GM12878 (cell line): ENCODE measurements around the gene SNX8. TPM values are rescaled to one million over a fixed set of nuclear protein-coding genes. Genes with fewer than 3 reads are reported as not detected.
"Not testable (repeated sequence)": the region's sequence is repeated elsewhere in the genome, so short reads cannot be mapped to it uniquely, and the experiment has no call there.

Experiments used
- ATAC-seq: fragments of 200-7000 bp; cut with Tn5 transposase; 3 replicates; pipeline ENCODE4 v1.9.1; 2020; ENCODE audit warnings: mild to moderate bottlenecking, moderate library complexity
- BruUV-seq: library from RNA; stranded (reverse); fragments of 400-500 nt; replicated peaks from 2 replicates; lab custom pipeline; 2021; lab: Mats Ljungman, UMichigan
- CTCF ChIA-PET: fragments of 300-600 bp; sonication (Branson Sonifier 250); formaldehyde crosslinking; extraction: SDS; loops from one replicate; lab custom pipeline; 2021; ENCODE audit warnings: inconsistent platforms; lab: Yijun Ruan, JAX
- POLR2A ChIA-PET: fragments of 350-600 bp; formaldehyde crosslinking; extraction: SDS; loops from one replicate; lab custom pipeline; 2021; ENCODE audit warnings: inconsistent platforms; lab: Charles Lee
- RAD21 ChIA-PET: fragments of 300-600 bp; sonication (Branson Sonifier 250); formaldehyde crosslinking; loops from one replicate; lab custom pipeline; 2023; ENCODE audit warnings: antibody characterized with exemption; ENCODE audit not compliant: unreplicated experiment; lab: Charles Lee
- SMC1A ChIA-PET: fragments of 300-600 bp; sonication (Branson Sonifier 250); formaldehyde crosslinking; loops from one replicate; lab custom pipeline; 2023; ENCODE audit not compliant: unreplicated experiment, uncharacterized antibody; lab: Charles Lee
- DNase-seq: peaks from one replicate; pipeline ENCODE4 v3.0.0-alpha.2; 2011; ENCODE audit warnings: low read depth, low spot score
- FAIRE-seq: peaks from 3 replicates; lab custom pipeline; 2011; peaks lifted over from hg19 to GRCh38; lab: Jason Lieb, UNC
- H2AFZ ChIP-seq: 2 replicates; pipeline ENCODE4 v1.6.0; 2011; ENCODE audit warnings: low read depth, low read length, control low read depth; ENCODE audit not compliant: control insufficient read depth
- H3K27ac ChIP-seq: 2 replicates; pipeline ENCODE4 v1.5.1; 2011; ENCODE audit warnings: control low read depth; ENCODE audit not compliant: control insufficient read depth, insufficient read depth
- H3K27me3 ChIP-seq, 2 experiments: replicated peaks in 1 of 2; 2 replicates each; pipeline versions ENCODE4 v1.6.0 to v1.6.1; 2011; ENCODE audit warnings: low read length in 1 of 2; ENCODE audit not compliant: control insufficient read depth in 2 of 2, insufficient read depth in 2 of 2
- H3K36me3 ChIP-seq, 2 experiments: 2 replicates each; pipeline ENCODE4 v1.5.1; 2011; ENCODE audit warnings: low read length in 1 of 2; ENCODE audit not compliant: control insufficient read depth in 2 of 2, insufficient read depth in 2 of 2
- H3K4me1 ChIP-seq: 2 replicates; pipeline ENCODE4 v1.6.1; 2011; ENCODE audit warnings: mild to moderate bottlenecking, low read length, moderate library complexity, mixed read lengths; ENCODE audit not compliant: control insufficient read depth, insufficient read depth
- H3K4me2 ChIP-seq: 2 replicates; pipeline ENCODE4 v1.6.0; 2011; ENCODE audit warnings: control low read depth; ENCODE audit not compliant: control insufficient read depth, insufficient read depth
- H3K4me3 ChIP-seq: fragments of 200-600 bp; sonication (generic); 2 replicates; pipeline ENCODE4 v1.5.1; 2016
- H3K79me2 ChIP-seq: 2 replicates; pipeline ENCODE4 v1.6.0; 2011; ENCODE audit warnings: low read length; ENCODE audit not compliant: control insufficient read depth, insufficient read depth
- H3K9ac ChIP-seq: 2 replicates; pipeline ENCODE4 v1.8.0; 2011; ENCODE audit warnings: low read length, control low read depth, mixed read lengths; ENCODE audit not compliant: control insufficient read depth, insufficient read depth
- H3K9me3 ChIP-seq: replicated peaks from 3 replicates; pipeline ENCODE4 v1.5.1; 2011; ENCODE audit warnings: mild to moderate bottlenecking, low read length; ENCODE audit not compliant: control insufficient read depth, insufficient read depth
- H4K20me1 ChIP-seq: 2 replicates; pipeline ENCODE4 v1.6.0; 2011; ENCODE audit not compliant: control insufficient read depth, insufficient read depth
- CEBPZ ChIP-seq: fragments of 150-350 bp; IDR thresholded peaks from 2 replicates; pipeline ENCODE4 v1.6.1; 2016; ENCODE audit warnings: low read depth, low read length
- CHD1 ChIP-seq: IDR thresholded peaks from 2 replicates; pipeline ENCODE4 v1.6.1; 2012; ENCODE audit warnings: low read depth, low read length, improper control_type of control experiment
- DPF2 ChIP-seq: fragments of 450-650 bp; IDR thresholded peaks from 2 replicates; pipeline ENCODE4 v1.6.1; 2017; ENCODE audit warnings: mild to moderate bottlenecking
- IKZF1 ChIP-seq: fragments of 450-650 bp; conservative IDR thresholded peaks from 2 replicates; pipeline ENCODE4 v1.6.1; 2017; ENCODE audit warnings: antibody characterized with exemption, mild to moderate bottlenecking
- NFYA ChIP-seq: IDR thresholded peaks from 2 replicates; pipeline ENCODE4 v1.6.1; 2011; ENCODE audit warnings: low read depth, mild to moderate bottlenecking, low read length, improper control_type of control experiment, borderline replicate concordance
- RAD21 ChIP-seq: IDR thresholded peaks from 2 replicates; pipeline ENCODE4 v1.6.1; 2011; ENCODE audit warnings: mild to moderate bottlenecking, low read depth, low read length, moderate library complexity; ENCODE audit not compliant: insufficient read depth
- RAD51 ChIP-seq: fragments of 450-650 bp; IDR thresholded peaks from 2 replicates; pipeline ENCODE4 v1.6.1; 2016; ENCODE audit warnings: moderate library complexity, mild to moderate bottlenecking, inconsistent platforms
- SIN3A ChIP-seq: IDR thresholded peaks from 2 replicates; pipeline ENCODE4 v1.6.1; 2012; ENCODE audit warnings: low read depth, low read length, improper control_type of control experiment
- TCF12 ChIP-seq: IDR thresholded peaks from 2 replicates; pipeline ENCODE4 v1.6.1; 2011; ENCODE audit warnings: low read depth, mild to moderate bottlenecking, low read length
- ZNF622 ChIP-seq: fragments of 450-650 bp; IDR thresholded peaks from 2 replicates; pipeline ENCODE4 v1.6.1; 2017; ENCODE audit warnings: mild to moderate bottlenecking, inconsistent platforms
- WGBS: methylation state at CpG from one replicate; pipeline ENCODE4 v1.1.6; 2016; ENCODE audit warnings: low lambda C conversion rate; ENCODE audit not compliant: insufficient replicate concordance, insufficient coverage; ENCODE audit errors: missing lambda C conversion rate; 5-methylcytosine and 5-hydroxymethylcytosine counted together
- in situ Hi-C: fragments of 300-500 bp; cut with MboI; formaldehyde crosslinking; loops from 9 replicates; pipeline ENCODE4 v1.14.3; 2018; ENCODE audit warnings: mixed read lengths
- intact Hi-C: fragments of 100-400 bp; cut with micrococcal nuclease; formaldehyde crosslinking; loops from one replicate; pipeline ENCODE4 v1.14.2; 2022; ENCODE audit not compliant: unreplicated experiment
- polyA plus RNA-seq, 11 experiments: library from polyadenylated mRNA; depleted of rRNA in 4 of 11; unstranded in 6 of 11; stranded (reverse) in 5 of 11; fragments of >200 nt; fragmentation: Nextera tagmentation in 4 of 11; fragmentation: Illumina TruSeq in 1 of 11; extraction: Ambion mirVana in 4 of 11; extraction: Trizol in 1 of 11; gene quantifications; 1 replicate in 1 of 11; 2 replicates in 10 of 11; pipeline versions ENCODE4 v1.2.1 to v1.2.3, GENCODE V29; 2011 to 2016; ENCODE audit warnings: inconsistent platforms in 2 of 11, missing spikeins in 2 of 11, low read depth in 1 of 11
- total RNA-seq, 4 experiments: library from RNA; depleted of rRNA in 3 of 4; stranded (reverse); fragments of >200 nt in 3 of 4; fragmentation: Illumina TruSeq in 1 of 4; extraction: Trizol in 1 of 4; gene quantifications; 2 replicates each; pipeline versions ENCODE4 v1.2.1 to v1.2.3, GENCODE V29; 2013 to 2021

Gene SNX8
- total and polyA plus RNA-seq, 10 of the 15 experiments (the other 5 are each of a cell fraction or from before 2014, with no cell fraction given), result 6.4 to 210 (median 97.6) TPM

GRCh38 chr7:2269991-2270460, 44.2 kb downstream of the SNX8 start:
- CTCF ChIA-PET, result no interaction called here
- SMC1A ChIA-PET, result no interaction called here
- BruUV-seq, result no TSS peak
- peaks cover 11 to 27% of the 10 kb centered on the region in 2 experiments; a peak in 3 of 4 replicates for H3K36me3 ChIP-seq
- H4K20me1 ChIP-seq, result no peaks in the 10 kb centered on the region
- DNase-seq (no peak), FAIRE-seq (no peak), ATAC-seq (no peak)
- no peaks in the 10 kb centered on the region for H3K27me3 ChIP-seq
- H3K4me1 ChIP-seq, result no peaks in the 10 kb centered on the region
- H3K9me3 ChIP-seq, result no peaks in the 10 kb centered on the region
- in situ Hi-C loops, result no loop called here
- no peak overlapping the region for H2AFZ ChIP-seq
- no peak overlapping the region for H3K9ac ChIP-seq
- no peaks in the 10 kb centered on the region for H3K79me2 ChIP-seq
- no peak for TF ChIP-seq CEBPZ
- no peak for TF ChIP-seq TCF12
- no peak for TF ChIP-seq CHD1
- no peak for TF ChIP-seq RAD51
- TF ChIP-seq SIN3A, result no peak
- no peak for TF ChIP-seq RAD21
- TF ChIP-seq DPF2, result no peak
- no peak for TF ChIP-seq ZNF622
- no peak for TF ChIP-seq NFYA
- no peak for TF ChIP-seq IKZF1
- no peak overlapping the region for H3K4me2 ChIP-seq
- H3K4me3 ChIP-seq, result no peak overlapping the region
- intact Hi-C loops, result no loop called here
- POLR2A ChIA-PET, result no interaction called here
- 93% methylated on average over 10 of the region's 10 CpGs for WGBS
- RAD21 ChIA-PET, result no interaction called here
- no peak overlapping the region for H3K27ac ChIP-seq

- POLR2A ChIA-PET, FAIRE-seq, RAD21 ChIA-PET: not testable (repeated sequence)
Observed at GRCh38 chr7:2269089-2269990, 44.9 kb downstream of the SNX8 start.

More at GRCh38 chr7:2269089-2269990, 44.9 kb downstream of the SNX8 start:
- WGBS, result 92% methylated on average over 12 of the region's 18 CpGs
- H3K27ac ChIP-seq, H3K27me3 ChIP-seq, H3K4me3 ChIP-seq, SMC1A ChIA-PET, ATAC-seq, intact Hi-C loops, H4K20me1 ChIP-seq, H3K9ac ChIP-seq, H3K4me2 ChIP-seq, H3K4me1 ChIP-seq, DNase-seq, H3K79me2 ChIP-seq, H3K9me3 ChIP-seq, CTCF ChIA-PET, in situ Hi-C loops, H2AFZ ChIP-seq: not testable (repeated sequence)
- peaks cover 9 to 21% of the 10 kb centered on the region in 2 experiments; a peak in 3 of 4 replicates for H3K36me3 ChIP-seq
- BruUV-seq, result TSS peak; percentile 71
